Mucosa of descending colon (tissue), 3 donors: ENCODE measurements around the gene ARNT2. TPM values are rescaled to one million over a fixed set of nuclear protein-coding genes. Genes with fewer than 3 reads are reported as not detected.

Experiments used
- ATAC-seq: fragments of 200-7000 bp; cut with Tn5 transposase; one replicate; pipeline ENCODE4 v1.9.1; 2020; ENCODE audit warnings: mild to moderate bottlenecking, moderate library complexity
- DNase-seq, 3 donors: peaks; one replicate each; pipeline ENCODE4 v3.0.0-alpha.2; 2020
- H3K36me3 ChIP-seq: fragments of 200-600 bp; one replicate; pipeline ENCODE4 v1.8.0; 2021; ENCODE audit warnings: low read depth, mild to moderate bottlenecking
- H3K4me1 ChIP-seq: fragments of 200-600 bp; one replicate; pipeline ENCODE4 v1.8.0; 2021; ENCODE audit warnings: low read depth, mild to moderate bottlenecking
- H3K4me3 ChIP-seq: fragments of 200-600 bp; one replicate; pipeline ENCODE4 v1.8.0; 2021; ENCODE audit warnings: mild to moderate bottlenecking
- H3K9me3 ChIP-seq: fragments of 200-600 bp; one replicate; pipeline ENCODE4 v1.8.0; 2021; ENCODE audit warnings: mild to moderate bottlenecking
- CTCF ChIP-seq: fragments of 200-600 bp; IDR thresholded peaks from one replicate; pipeline ENCODE4 v1.8.0; 2022; ENCODE audit warnings: antibody characterized with exemption, mild to moderate bottlenecking
- intact Hi-C, 2 donors: fragments of 100-400 bp; cut with DNase I in 1 of 2; cut with micrococcal nuclease in 1 of 2; formaldehyde crosslinking; loops; one replicate each; pipeline versions ENCODE4 v1.11.0 to v1.11.1; 2022; cut with DNase I, micrococcal nuclease
- total RNA-seq, 3 donors: library from RNA; stranded (reverse); fragmentation: NEBNext Ultra II Directional in 2 of 3; extraction: Animal tissue kit (Norgen Biotek cat#: 25700) in 2 of 3; gene quantifications; one replicate each; pipeline versions ENCODE4 v1.2.1 to v1.2.4, GENCODE V29; 2021 to 2023
- donor health status: DM: no; HTN: no; CAD: no; lungs with moderate emphysema.
- donor health status: DM: no; HTN: no; CAD: no.
- donor health status: DM: no; HTN: yes; CAD: no.

ARNT2 gene
- total RNA-seq, 3 donors from 2014 or later, result 2.8 to 11.1 (median 3.2) TPM

GRCh38 chr15:80558631-80559319 lies 154.6 kb downstream of the ARNT2 start:
- Histone ChIP-seq H3K4me3 (no peak overlapping the region), H3K4me1 (no peaks in the 10 kb centered on the region), H3K36me3 (no peaks in the 10 kb centered on the region), H3K9me3 (no peaks in the 10 kb centered on the region)
- ATAC-seq (no peak), DNase-seq (no peak)
- intact Hi-C loops, result no loop called here
- TF ChIP-seq CTCF, result no peak

GRCh38 chr15:80559320-80559693 lies 155.1 kb downstream of the ARNT2 start:
- Histone ChIP-seq H3K4me3 (no peak overlapping the region), H3K9me3 (no peaks in the 10 kb centered on the region), H3K4me1 (no peaks in the 10 kb centered on the region), H3K36me3 (no peaks in the 10 kb centered on the region)
- no peak for DNase-seq
- no peak for ATAC-seq
- intact Hi-C loops, result no loop called here
- TF ChIP-seq CTCF, result no peak

- no peak overlapping the region for H3K4me3 ChIP-seq
- no peaks in the 10 kb centered on the region for H3K4me1 ChIP-seq
- H3K9me3 ChIP-seq, result no peaks in the 10 kb centered on the region
- no peak for TF ChIP-seq CTCF
- DNase-seq (no peak), ATAC-seq (no peak)
- no peaks in the 10 kb centered on the region for H3K36me3 ChIP-seq
- intact Hi-C loops, result no loop called here
Observed at GRCh38 chr15:80559761-80560160, 155.6 kb downstream of the ARNT2 start.

GRCh38 chr15:80560601-80561400 lies 156.6 kb downstream of the ARNT2 start:
- ATAC-seq, result no peak
- no peak for DNase-seq
- intact Hi-C loops, result no loop called here
- TF ChIP-seq CTCF, result no peak
- no peak overlapping the region for H3K4me3 ChIP-seq
- no peaks in the 10 kb centered on the region for H3K4me1 ChIP-seq
- H3K9me3 ChIP-seq, result no peaks in the 10 kb centered on the region
- no peaks in the 10 kb centered on the region for H3K36me3 ChIP-seq

- Histone ChIP-seq H3K9me3 (no peaks in the 10 kb centered on the region), H3K4me1 (no peaks in the 10 kb centered on the region), H3K4me3 (no peak overlapping the region), H3K36me3 (no peaks in the 10 kb centered on the region)
- TF ChIP-seq CTCF, result no peak
- intact Hi-C loops, result no loop called here
- ATAC-seq (no peak), DNase-seq (no peak)
Observed at GRCh38 chr15:80561500-80561899, 157.3 kb downstream of the ARNT2 start.
